ENCODE measurements around the gene DGCR6L.

- TF ChIP-seq POLR2A (IDR thresholded peaks at IDR 0.05; ENCODE audit: low read length) (no peak), GATA1 (IDR thresholded peaks at IDR 0.05; ENCODE audit: low read depth, low read length) (no peak)
Measured at GRCh38 chr22:20280866-20281265, 39.0 kb downstream of the DGCR6L start.

Measured in erythroblast (primary cell).